ENCODE data around the gene PCDHB13.
"Not testable (repeated sequence)": the region's sequence is repeated elsewhere in the genome, so short reads cannot be mapped to it uniquely, and the experiment has no call there.

PCDHB13 gene

GRCh38 chr5:141201126-141201525 lies 12.6 kb upstream of the PCDHB13 start:
- not testable (repeated sequence) for DNase-seq

GRCh38 chr5:141201646-141202045 lies 12.1 kb upstream of the PCDHB13 start:
- not testable (repeated sequence) for DNase-seq

GRCh38 chr5:141208478-141208877 lies 5.2 kb upstream of the PCDHB13 start, which contains the start of gene PCDHB12:
TSS of gene PCDHB12 (plus strand) at chr5:141208719. CDS start at chr5:141208908, 189 bp downstream.
- DNase-seq, result no peak

- not testable (repeated sequence) for DNase-seq
Observed at GRCh38 chr5:141210281-141210680, 3.4 kb upstream of the PCDHB13 start.

GRCh38 chr5:141210849-141211248 lies 2.9 kb upstream of the PCDHB13 start:
- not testable (repeated sequence) for DNase-seq

- DNase-seq, result not testable (repeated sequence)
Observed at GRCh38 chr5:141214583-141214982, 864 bp downstream of the PCDHB13 start.

- DNase-seq, result not testable (repeated sequence)
Observed at GRCh38 chr5:141215504-141215903, 1.8 kb downstream of the PCDHB13 start.

- not testable (repeated sequence) for DNase-seq
Observed at GRCh38 chr5:141216035-141216434, 2.3 kb downstream of the PCDHB13 start.

- DNase-seq, result peak in 1 of 58 donors; percentile 1
Observed at GRCh38 chr5:141223112-141223783, 9.5 kb downstream of the PCDHB13 start, which contains the start of gene PCDHB14. TSS of gene PCDHB14 (plus strand) at chr5:141223343. CDS start at chr5:141223506, 163 bp downstream.

GRCh38 chr5:141224844-141225243 lies 11.1 kb downstream of the PCDHB13 start:
- not testable (repeated sequence) for DNase-seq

GRCh38 chr5:141225421-141225820 lies 11.7 kb downstream of the PCDHB13 start:
- DNase-seq, result not testable (repeated sequence)

- no peak for DNase-seq
Observed at GRCh38 chr5:141234109-141234667, 20.5 kb downstream of the PCDHB13 start.

GRCh38 chr5:141235922-141236321 lies 22.2 kb downstream of the PCDHB13 start:
- DNase-seq, result not testable (repeated sequence)

- no peak for DNase-seq
Observed at GRCh38 chr5:141236516-141237313, 23.0 kb downstream of the PCDHB13 start.

GRCh38 chr5:141241496-141241895 lies 27.8 kb downstream of the PCDHB13 start:
- DNase-seq, result no peak

- peak in 11 of 58 donors; percentile 0 to 21 (median 3) for DNase-seq
Observed at GRCh38 chr5:141245250-141245717, 31.6 kb downstream of the PCDHB13 start, which contains the start of gene PCDHB15. TSS of gene PCDHB15 (plus strand) at chr5:141245395. CDS start at chr5:141245579, 184 bp downstream.

- not testable (repeated sequence) for DNase-seq
Observed at GRCh38 chr5:141246971-141247370, 33.3 kb downstream of the PCDHB13 start.

- DNase-seq, result not testable (repeated sequence)
Observed at GRCh38 chr5:141247434-141247833, 33.7 kb downstream of the PCDHB13 start.

- DNase-seq, result no peak
Observed at GRCh38 chr5:141250576-141250975, 36.9 kb downstream of the PCDHB13 start.

GRCh38 chr5:141258464-141258863 lies 44.7 kb downstream of the PCDHB13 start:
- DNase-seq, result no peak

- DNase-seq, result no peak
Observed at GRCh38 chr5:141258948-141259347, 45.2 kb downstream of the PCDHB13 start.

All from anterior cingulate cortex (tissue), 58 donors.